ENCODE results near the gene SEC61A1.

SEC61A1 gene

DNA sequence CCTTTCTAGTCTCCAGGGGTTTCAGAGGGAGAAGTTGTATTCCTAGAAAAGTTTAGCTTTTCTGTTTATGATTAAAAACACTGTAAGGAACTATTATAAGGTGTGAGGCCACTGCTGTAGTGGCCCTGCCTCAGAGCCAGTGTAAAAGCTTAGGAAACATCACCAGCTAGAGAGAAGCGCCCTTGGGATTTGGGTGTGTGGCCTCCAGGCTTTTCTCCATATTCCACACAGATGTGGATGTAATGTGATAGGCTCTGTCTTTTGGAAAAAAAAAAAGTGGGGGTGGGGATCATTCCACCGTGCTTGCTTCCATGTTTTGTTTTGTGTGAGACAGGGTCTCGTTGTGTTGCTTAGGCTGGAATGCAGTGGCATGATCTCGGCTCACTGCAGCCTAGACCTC, 13.9 kb downstream of the SEC61A1 start:
- H3K4me1 ChIP-seq (ENCODE audit: control insufficient read depth, insufficient read depth, low read length), result no peaks in the 10 kb centered on the region
- H3K36me3 ChIP-seq (ENCODE audit: control insufficient read depth in 2 of 2, insufficient read depth in 1 of 2, low read length in 2 of 2), result peaks cover 10 to 99% of the 10 kb centered on the region in 2 experiments; a peak in 2 of 3 replicates
- TF ChIP-seq ZNF830 (tag by site-specific recombination; IDR thresholded peaks at IDR 0.05; ENCODE audit: low read depth) (no peak), ZNF670 (tag by site-specific recombination; IDR thresholded peaks at IDR 0.05; ENCODE audit: low read depth) (no peak), ZNF654 (tag by site-specific recombination; IDR thresholded peaks at IDR 0.05; ENCODE audit: low read depth) (no peak), KLF9 (tag by site-specific recombination; IDR thresholded peaks at IDR 0.05; ENCODE audit: low read depth) (no peak)
- TF ChIP-seq, protein P1, sequence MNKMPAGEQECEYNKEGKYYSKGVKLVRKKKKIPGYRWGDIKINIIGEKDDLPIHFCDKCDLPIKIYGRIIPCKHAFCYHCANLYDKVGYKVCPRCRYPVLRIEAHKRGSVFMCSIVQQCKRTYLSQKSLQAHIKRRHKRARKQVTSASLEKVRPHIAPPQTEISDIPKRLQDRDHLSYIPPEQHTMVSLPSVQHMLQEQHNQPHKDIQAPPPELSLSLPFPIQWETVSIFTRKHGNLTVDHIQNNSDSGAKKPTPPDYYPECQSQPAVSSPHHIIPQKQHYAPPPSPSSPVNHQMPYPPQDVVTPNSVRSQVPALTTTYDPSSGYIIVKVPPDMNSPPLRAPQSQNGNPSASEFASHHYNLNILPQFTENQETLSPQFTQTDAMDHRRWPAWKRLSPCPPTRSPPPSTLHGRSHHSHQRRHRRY (tag by site-specific recombination; IDR thresholded peaks at IDR 0.05), result no peak
- TF ChIP-seq, protein P2, sequence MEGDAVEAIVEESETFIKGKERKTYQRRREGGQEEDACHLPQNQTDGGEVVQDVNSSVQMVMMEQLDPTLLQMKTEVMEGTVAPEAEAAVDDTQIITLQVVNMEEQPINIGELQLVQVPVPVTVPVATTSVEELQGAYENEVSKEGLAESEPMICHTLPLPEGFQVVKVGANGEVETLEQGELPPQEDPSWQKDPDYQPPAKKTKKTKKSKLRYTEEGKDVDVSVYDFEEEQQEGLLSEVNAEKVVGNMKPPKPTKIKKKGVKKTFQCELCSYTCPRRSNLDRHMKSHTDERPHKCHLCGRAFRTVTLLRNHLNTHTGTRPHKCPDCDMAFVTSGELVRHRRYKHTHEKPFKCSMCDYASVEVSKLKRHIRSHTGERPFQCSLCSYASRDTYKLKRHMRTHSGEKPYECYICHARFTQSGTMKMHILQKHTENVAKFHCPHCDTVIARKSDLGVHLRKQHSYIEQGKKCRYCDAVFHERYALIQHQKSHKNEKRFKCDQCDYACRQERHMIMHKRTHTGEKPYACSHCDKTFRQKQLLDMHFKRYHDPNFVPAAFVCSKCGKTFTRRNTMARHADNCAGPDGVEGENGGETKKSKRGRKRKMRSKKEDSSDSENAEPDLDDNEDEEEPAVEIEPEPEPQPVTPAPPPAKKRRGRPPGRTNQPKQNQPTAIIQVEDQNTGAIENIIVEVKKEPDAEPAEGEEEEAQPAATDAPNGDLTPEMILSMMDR (tag by site-specific recombination; IDR thresholded peaks at IDR 0.05), result no peak
- H3K4me3 ChIP-seq (ENCODE audit: low read depth, low read length), result no peak overlapping the region
- no peaks in the 10 kb centered on the region for H3K9me3 ChIP-seq (ENCODE audit: control insufficient read depth, insufficient read depth, low read depth, low read length)
- CTCF ChIA-PET, result interaction anchor here (0.7 kb wide), 2 partner anchors 30 to 441 kb away, joined by 3 to 5 read pairs; no protein-coding TSS in a partner anchor
- POLR2A ChIA-PET, result no interaction called here
- H3K27ac ChIP-seq (ENCODE audit: extremely low read depth, low read depth, low read length), result no peak overlapping the region

- H3K9me3 ChIP-seq (ENCODE audit: control insufficient read depth, insufficient read depth, low read depth, low read length), result no peaks in the 10 kb centered on the region
- peaks cover 10 to 99% of the 10 kb centered on the region in 2 experiments; a peak in 2 of 3 replicates for H3K36me3 ChIP-seq (ENCODE audit: control insufficient read depth in 2 of 2, insufficient read depth in 1 of 2, low read length in 2 of 2)
- TF ChIP-seq ZBTB17 (tag by site-specific recombination; IDR thresholded peaks at IDR 0.05), result no peak
- H3K4me1 ChIP-seq (ENCODE audit: control insufficient read depth, insufficient read depth, low read length), result no peaks in the 10 kb centered on the region
- POLR2A ChIA-PET, result interaction anchor here (1.5 kb wide), 1 partner anchor 10 kb away, joined by 4 read pairs; no protein-coding TSS in a partner anchor
- H3K27ac ChIP-seq (ENCODE audit: extremely low read depth, low read depth, low read length), result no peak overlapping the region
- CTCF ChIA-PET, result interaction anchor here (0.7 to 3.2 kb wide), 5 partner anchors 29 to 895 kb away, joined by 3 to 23 read pairs (median 4); no protein-coding TSS in a partner anchor
- H3K4me3 ChIP-seq (ENCODE audit: low read depth, low read length), result no peak overlapping the region
These were observed 14.4 kb downstream of the SEC61A1 start for GRCh38 chr3:128066676-128067075.

- Histone ChIP-seq H3K9me3 (ENCODE audit: control insufficient read depth, insufficient read depth, low read depth, low read length) (no peaks in the 10 kb centered on the region), H3K27ac (ENCODE audit: extremely low read depth, low read depth, low read length) (no peak overlapping the region), H3K36me3 (ENCODE audit: control insufficient read depth in 2 of 2, insufficient read depth in 1 of 2, low read length in 2 of 2) (peaks cover 10 to 99% of the 10 kb centered on the region in 2 experiments; a peak in 2 of 3 replicates), H3K4me3 (ENCODE audit: low read depth, low read length) (no peak overlapping the region), H3K4me1 (ENCODE audit: control insufficient read depth, insufficient read depth, low read length) (no peaks in the 10 kb centered on the region)
- POLR2A ChIA-PET, result interaction anchor here (1.5 kb wide), 1 partner anchor 11 kb away, joined by 4 read pairs; no protein-coding TSS in a partner anchor
- no peak for TF ChIP-seq KLF1 (tag by site-specific recombination; IDR thresholded peaks at IDR 0.05)
- 0 out of 2 replicates have a peak, but pooled peaks have one; percentile 9 for TF ChIP-seq ZBTB17 (tag by site-specific recombination; IDR thresholded peaks at IDR 0.05)
- CTCF ChIA-PET, result interaction anchor here (1.0 to 3.2 kb wide), 5 partner anchors 10 to 138 kb away, joined by 3 to 23 read pairs (median 4); no protein-coding TSS in a partner anchor
These were observed 15.3 kb downstream of the SEC61A1 start for GRCh38 chr3:128067489-128067888.

GRCh38 chr3:128068156-128068620, 16.0 kb downstream of the SEC61A1 start:
- Histone ChIP-seq H3K4me1 (ENCODE audit: control insufficient read depth, insufficient read depth, low read length) (no peaks in the 10 kb centered on the region), H3K4me3 (ENCODE audit: low read depth, low read length) (no peak overlapping the region), H3K27ac (ENCODE audit: extremely low read depth, low read depth, low read length) (no peak overlapping the region), H3K9me3 (ENCODE audit: control insufficient read depth, insufficient read depth, low read depth, low read length) (no peaks in the 10 kb centered on the region), H3K36me3 (ENCODE audit: control insufficient read depth in 2 of 2, insufficient read depth in 1 of 2, low read length in 2 of 2) (peaks cover 10 to 99% of the 10 kb centered on the region in 2 experiments; a peak in 2 of 3 replicates)
- CTCF ChIA-PET, result interaction anchor here (0.5 to 3.2 kb wide), 11 partner anchors 11 to 1707 kb away, joined by 3 to 23 read pairs (median 4); no protein-coding TSS in a partner anchor
- no peak for TF ChIP-seq ZFP69B (tag by site-specific recombination; IDR thresholded peaks at IDR 0.05)
- TF ChIP-seq ZNF423 (tag by site-specific recombination; IDR thresholded peaks at IDR 0.05), result no peak
- TF ChIP-seq ZNF146 (tag by site-specific recombination; IDR thresholded peaks at IDR 0.05), result no peak
- TF ChIP-seq REPIN1 (tag by site-specific recombination; IDR thresholded peaks at IDR 0.05; ENCODE audit: low read depth), result no peak
- POLR2A ChIA-PET, result no interaction called here
